Measurements from ENCODE around the gene FBLIM1. TPM values are rescaled to one million over a fixed set of nuclear protein-coding genes. Genes with fewer than 3 reads are reported as not detected.
"Not testable (repeated sequence)": the region's sequence is repeated elsewhere in the genome, so short reads cannot be mapped to it uniquely, and the experiment has no call there.

FBLIM1 gene
- total RNA-seq, 1 donor from 2014 or later = 136 TPM

- DNase-seq (ENCODE audit: low read depth in 2 of 2) = not testable (repeated sequence)
Observed at GRCh38 chr1:15807549-15807948, 49.0 kb downstream of the FBLIM1 start, which contains the start of gene UQCRHL. UQCRHL (minus strand) TSS chr1:15807649; CDS start chr1:15807649, 0 bp downstream.

DNA sequence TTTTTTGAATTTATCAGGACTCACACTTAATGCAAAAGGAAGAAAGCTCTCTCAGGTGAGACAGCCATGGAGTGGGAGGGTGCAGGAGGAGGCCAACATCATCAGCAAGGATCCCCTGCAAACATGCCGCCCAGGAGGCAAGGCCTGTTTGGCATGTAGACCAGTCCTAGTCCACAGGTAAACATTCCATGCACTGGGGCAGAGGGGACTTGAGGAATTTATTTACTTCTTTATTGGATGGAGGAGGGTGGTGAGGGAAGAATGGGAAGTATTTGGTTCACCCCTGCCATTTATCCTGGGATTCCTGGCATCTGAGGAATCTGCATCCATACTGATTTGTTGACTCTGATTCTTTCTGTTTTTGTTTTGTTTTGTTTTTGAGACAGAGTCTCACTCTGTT, 50.4 kb downstream of the FBLIM1 start:
- DNase-seq (ENCODE audit: low read depth in 2 of 2) = no peak

DNA sequence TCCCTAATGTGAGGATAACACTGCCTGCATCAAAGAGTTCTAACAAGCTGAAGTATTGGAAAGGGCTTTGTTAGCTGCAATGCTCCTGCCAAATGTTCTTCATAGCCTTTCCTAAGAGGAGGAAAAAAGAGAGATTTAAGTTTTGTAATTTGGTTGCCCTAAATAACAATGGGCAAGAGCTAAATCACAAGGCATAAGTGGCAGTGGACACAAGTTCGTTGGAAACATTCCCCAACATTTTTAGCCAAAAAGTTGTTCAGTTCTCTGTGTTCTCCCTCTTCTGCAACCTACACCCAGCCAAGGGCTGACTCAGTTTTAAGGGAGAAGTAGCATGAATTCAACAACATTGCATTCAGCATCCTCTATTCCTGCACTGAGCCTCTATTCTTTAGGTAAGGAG, 51.5 kb downstream of the FBLIM1 start:
- no peak for DNase-seq (ENCODE audit: low read depth in 2 of 2)

DNA sequence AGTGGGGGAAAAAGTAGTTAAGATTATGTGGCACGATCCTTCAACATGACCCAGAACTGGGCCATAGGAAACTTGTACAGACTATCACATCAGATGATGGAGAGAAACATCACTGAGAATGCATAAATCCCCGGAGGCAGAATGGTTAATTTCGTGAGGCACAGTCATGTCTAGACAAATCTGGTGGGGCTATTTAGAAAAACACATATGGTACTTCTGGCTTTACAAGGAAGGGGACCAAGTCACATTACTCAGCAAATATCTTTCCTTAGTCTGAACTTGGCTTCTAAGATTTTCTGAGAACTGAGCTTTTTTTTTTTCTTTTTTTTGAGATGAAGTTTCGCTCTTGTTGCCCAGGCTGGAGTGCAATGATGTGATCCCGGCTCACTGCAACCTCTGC, 58.1 kb downstream of the FBLIM1 start:
- no peak for DNase-seq (ENCODE audit: low read depth in 2 of 2)

GRCh38 chr1:15820478-15820877, 61.9 kb downstream of the FBLIM1 start:
- no peak for DNase-seq (ENCODE audit: low read depth in 2 of 2)

DNA sequence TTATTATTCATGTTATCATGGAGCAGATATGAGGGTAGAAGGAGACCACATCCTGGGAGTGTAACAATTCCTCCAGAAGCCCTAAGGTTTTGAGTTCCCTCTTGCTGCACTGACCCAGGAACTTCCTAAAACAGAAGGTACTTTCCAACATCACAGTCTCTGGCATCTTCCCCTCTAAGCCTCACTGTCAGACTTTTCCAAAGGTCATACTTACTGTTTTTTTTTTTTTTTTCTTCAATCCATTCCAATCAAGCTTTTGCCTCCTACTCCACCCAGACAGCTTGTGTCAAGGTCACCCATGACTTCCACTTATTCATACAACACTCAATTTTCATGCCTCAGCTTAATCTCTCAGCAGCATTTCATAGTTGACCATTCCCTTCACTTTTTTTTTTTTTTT, 67.2 kb downstream of the FBLIM1 start:
- DNase-seq (ENCODE audit: low read depth in 2 of 2) = no peak

- DNase-seq (ENCODE audit: low read depth in 2 of 2) = no peak
Observed at GRCh38 chr1:15826810-15827507, 68.4 kb downstream of the FBLIM1 start.

DNA sequence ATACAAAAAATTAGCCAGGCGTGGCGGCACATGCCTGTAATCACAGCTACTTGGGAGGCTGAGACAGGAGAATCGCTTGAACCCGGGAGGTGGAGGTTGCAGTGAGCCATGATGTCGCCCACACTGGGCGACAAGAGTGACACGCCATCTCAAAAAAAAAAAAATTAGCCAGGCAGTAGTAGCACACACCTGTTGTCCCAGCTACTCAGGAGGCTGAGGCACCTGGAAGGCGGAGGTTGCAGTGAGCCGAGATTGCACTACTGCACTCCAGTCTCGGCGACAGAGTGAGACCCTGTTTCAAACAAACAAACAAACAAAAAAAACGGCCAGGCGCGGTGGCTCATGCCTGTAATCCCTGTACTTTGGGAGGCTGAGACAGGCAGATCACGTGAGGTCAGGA, 69.0 kb downstream of the FBLIM1 start:
- DNase-seq (ENCODE audit: low read depth in 2 of 2) = not testable (repeated sequence)

DNA sequence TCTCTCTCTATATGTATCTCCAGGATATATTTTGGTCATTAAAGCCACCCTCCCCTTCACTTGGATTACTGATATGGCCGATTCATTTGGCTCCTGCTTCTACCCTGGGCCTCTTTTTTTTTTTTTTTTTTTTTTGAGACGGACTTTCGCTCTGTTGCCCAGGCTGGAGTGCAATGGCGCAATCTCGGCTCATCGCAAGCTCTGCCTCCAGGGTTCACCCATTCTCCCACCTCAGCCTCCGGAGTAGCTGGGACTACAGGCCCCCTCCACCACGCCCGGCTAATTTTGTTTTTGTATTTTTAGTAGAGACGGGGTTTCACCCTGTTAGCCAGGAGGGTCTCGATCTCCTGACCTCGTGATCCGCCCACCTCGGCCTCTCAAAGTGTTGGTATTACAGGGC, 70.3 kb downstream of the FBLIM1 start:
- DNase-seq (ENCODE audit: low read depth in 2 of 2) = not testable (repeated sequence)

GRCh38 chr1:15830258-15830657, 71.7 kb downstream of the FBLIM1 start:
- DNase-seq (ENCODE audit: low read depth in 2 of 2) = no peak

GRCh38 chr1:15833069-15833679, 74.6 kb downstream of the FBLIM1 start:
- DNase-seq (ENCODE audit: low read depth in 2 of 2) = no peak

DNA sequence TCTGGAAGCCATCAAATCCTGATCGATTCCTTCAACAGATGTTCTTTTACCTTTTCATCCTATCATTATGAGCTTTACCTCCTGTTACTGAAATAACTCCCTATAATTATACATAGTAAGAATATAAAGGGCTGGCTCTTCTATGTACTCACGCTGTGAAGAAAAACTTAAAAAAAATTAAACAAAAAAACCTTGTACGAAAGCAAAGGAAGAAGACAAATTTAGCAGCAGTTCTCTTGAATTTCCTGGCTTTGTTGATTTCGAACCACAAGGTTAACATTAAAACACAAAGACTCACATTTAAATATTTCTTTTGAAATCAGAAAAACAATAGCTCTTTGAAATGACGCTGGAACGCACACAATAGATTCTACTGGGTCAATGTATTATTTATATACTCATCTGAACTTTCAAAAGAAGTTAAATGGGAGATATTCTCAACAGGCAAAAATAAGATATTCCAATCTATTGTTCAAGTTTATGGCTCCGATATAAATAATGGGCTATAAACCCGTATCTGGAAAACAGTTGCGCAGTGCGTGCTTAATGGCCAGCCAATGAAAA, 75.3 kb downstream of the FBLIM1 start:
- DNase-seq (ENCODE audit: low read depth in 2 of 2) = no peak

DNA sequence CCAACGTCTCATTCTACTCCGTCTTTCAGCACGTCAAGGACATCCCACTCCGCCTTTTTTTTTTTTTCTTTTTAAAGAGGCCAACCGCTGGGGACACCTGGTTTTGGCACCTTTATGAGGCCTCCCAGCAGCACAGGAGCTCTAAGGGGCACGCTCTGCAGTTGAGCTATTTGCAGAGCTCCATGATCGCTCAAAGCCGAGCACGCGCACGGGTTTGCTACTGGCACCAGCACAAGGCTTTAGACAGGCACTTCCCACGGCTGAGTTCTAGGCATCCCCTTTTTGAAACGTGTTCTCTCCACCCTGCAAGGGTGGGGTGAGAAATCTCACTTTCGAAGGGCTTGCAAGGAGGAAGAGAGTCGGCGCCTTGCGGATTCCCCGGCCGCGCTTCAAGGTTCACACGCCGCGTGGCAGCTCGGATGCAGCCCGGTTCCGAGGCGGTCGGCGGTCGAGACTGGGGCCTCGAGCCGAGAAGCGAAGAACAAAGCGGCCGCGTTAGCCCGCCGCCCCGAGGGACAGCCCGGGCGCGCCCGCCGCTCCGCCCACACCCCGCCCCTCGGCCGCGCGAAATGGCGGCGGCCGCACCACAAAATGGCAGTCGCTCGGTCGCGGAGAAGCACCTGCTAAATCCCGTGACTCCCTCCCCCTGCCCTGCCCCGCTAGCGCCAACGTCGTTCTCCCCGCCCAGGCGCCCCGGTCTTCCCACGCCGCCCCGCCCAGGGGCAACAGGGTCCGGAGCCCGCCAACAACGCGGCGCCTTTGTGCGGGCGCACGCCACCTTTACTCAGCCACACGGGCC, 76.0 kb downstream of the FBLIM1 start:
- DNase-seq (ENCODE audit: low read depth in 2 of 2) = peak; percentile 94 to 95

DNA sequence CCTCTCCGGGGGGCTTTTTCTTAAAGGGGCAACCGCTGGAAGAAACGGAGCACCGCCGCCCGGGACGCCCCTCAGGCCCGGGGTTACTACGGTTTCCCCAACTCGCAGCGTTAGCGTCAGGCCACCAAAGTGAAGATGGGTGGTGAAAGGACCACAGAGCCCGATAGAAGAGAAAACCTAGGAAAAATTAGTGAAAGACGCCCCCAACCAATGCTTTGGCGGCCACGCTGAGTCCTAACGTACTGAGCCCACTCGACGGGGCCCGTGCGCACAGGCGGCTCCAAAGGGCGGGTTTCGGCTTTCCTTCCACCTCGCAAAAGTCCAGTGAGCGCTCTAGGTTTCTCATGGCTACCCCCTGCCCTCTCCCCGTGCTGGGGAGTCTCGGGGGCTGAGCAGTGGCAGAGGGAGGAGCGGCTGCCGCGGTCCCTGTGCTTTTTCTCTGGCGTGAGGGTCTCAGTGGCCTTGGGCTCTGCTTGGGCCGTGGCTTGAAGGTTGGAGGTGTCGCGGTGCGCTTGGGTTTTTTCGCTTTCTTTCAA, 76.7 kb downstream of the FBLIM1 start:
- DNase-seq (ENCODE audit: low read depth in 2 of 2) = no peak

- peak; percentile 99 for DNase-seq (ENCODE audit: low read depth in 2 of 2)
Observed at GRCh38 chr1:15835741-15836510, 77.3 kb downstream of the FBLIM1 start.

Other genes starting within 250 kb of the FBLIM1 start
- gene CASP9, start 234.6 kb upstream of the FBLIM1 start, total RNA-seq = 3.2 and 3.5 TPM in 2 replicates
- gene DNAJC16, start 231.9 kb upstream of the FBLIM1 start, total RNA-seq = 9.1 and 11.8 TPM in 2 replicates
- gene AGMAT, start 173.7 kb upstream of the FBLIM1 start, total RNA-seq = 0.38 and 0.90 TPM in 2 replicates
- 13.0 and 20.1 TPM in 2 replicates for gene DDI2, start 141.3 kb upstream of the FBLIM1 start, total RNA-seq
- 40.1 and 60.6 TPM in 2 replicates for gene PLEKHM2, start 74.5 kb upstream of the FBLIM1 start, total RNA-seq
- gene SLC25A34, start 22.5 kb upstream of the FBLIM1 start, total RNA-seq = 0.13 and 0.26 TPM in 2 replicates
- 0.13 TPM in 1 of 2 replicates, not detected in the other for gene TMEM82, start 16.3 kb upstream of the FBLIM1 start, total RNA-seq
- gene UQCRHL, start 48.9 kb downstream of the FBLIM1 start, total RNA-seq = 0.76 and 4.0 TPM in 2 replicates
- gene SPEN, start 88.9 kb downstream of the FBLIM1 start, total RNA-seq = 10.8 and 12.5 TPM in 2 replicates
- gene ZBTB17, start 217.3 kb downstream of the FBLIM1 start, total RNA-seq = 33.5 and 38.4 TPM in 2 replicates
- 0.51 TPM in 2 replicates for gene SRARP, start 245.4 kb downstream of the FBLIM1 start, total RNA-seq

All from dermis microvascular lymphatic vessel endothelial cell (primary cell).